Measurements from ENCODE around the gene TIPIN. TPM values are rescaled to one million over a fixed set of nuclear protein-coding genes. Genes with fewer than 3 reads are reported as not detected.

TIPIN gene
- total and polyA plus RNA-seq, 4 experiments from 2014 or later, result 5.0 to 9.0 (median 6.4) TPM

DNA sequence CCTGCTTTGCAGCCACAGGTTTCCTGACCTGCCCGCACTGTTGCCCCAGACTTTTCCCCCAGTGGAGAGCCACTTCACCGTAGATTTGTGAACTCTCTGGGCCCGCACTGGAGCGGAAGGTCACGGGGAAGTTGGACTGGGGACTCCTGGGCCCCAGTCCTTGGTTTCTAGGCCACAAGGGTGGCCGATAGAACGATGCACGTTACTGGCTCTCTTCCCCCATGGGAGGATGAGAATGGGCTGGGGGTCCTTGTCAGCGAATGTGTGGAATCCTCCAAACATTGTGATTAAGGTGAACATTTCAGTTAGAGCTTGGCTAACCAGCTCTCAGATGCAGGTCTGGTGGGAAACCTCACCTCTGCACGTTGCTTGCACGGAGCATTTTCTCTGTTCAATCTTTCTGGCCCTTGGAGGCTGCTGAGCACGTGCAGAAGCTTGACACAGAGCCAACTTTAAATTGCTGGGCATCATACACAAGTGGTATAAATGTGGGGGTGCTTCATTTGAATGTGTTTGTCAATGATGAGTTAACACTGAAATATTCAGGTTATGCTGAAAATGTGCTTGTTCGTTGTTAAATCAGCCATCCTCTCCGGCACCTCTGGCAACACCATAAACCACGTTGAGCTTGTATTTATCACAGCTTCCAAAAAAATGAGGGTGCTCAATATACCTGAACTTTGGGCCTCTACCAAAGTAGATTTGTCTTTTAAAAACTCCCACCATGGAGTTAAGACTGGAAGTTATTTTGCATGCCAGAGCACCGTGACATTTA, 62.1 kb downstream of the TIPIN start:
- Histone ChIP-seq H3K4me3 (ENCODE audit: low read length in 2 of 2) (peak overlapping the region; percentile 57 to 91), H3K27ac (ENCODE audit: low read depth, low read length) (peak overlapping the region; percentile 91), H3K9me3 (ENCODE audit: control insufficient read depth in 1 of 2, low read length in 2 of 2) (no peaks in the 10 kb centered on the region), H3K27me3 (ENCODE audit: insufficient read depth, low read length) (no peaks in the 10 kb centered on the region), H3K4me1 (ENCODE audit: insufficient read depth, low read length) (peaks cover 50% of the 10 kb centered on the region), H3K36me3 (ENCODE audit: insufficient read depth, low read length) (peaks cover 4% of the 10 kb centered on the region)
- peak overlapping the region; percentile 85 to 93 (median 90) for H3K4me3 Mint-ChIP-seq
- H3K27me3 Mint-ChIP-seq, result no peaks in the 10 kb centered on the region
- no peak for DNase-seq
- peaks cover 8 to 17% of the 10 kb centered on the region in 2 donors for H3K36me3 Mint-ChIP-seq
- peak overlapping the region; percentile 93 to 96 (median 95) for H3K27ac Mint-ChIP-seq
- intact Hi-C loops (cut with micrococcal nuclease), result loop anchor here (2.0 to 10.0 kb wide), 3 partner anchors 93 to 430 kb away; partner anchors contain the start of genes MAP2K1, RAB11A, RPL4 and ZWILCH
- ChIA-PET POLR2A (ENCODE audit: partially characterized antibody) (interaction anchor here (0.7 to 4.0 kb wide), 14 partner anchors 8 to 778 kb away, joined by 3 to 30 read pairs (median 4); partner anchors contain the start of genes INTS14, MAP2K1, RAB11A and RPL4), CTCF (ENCODE audit: partially characterized antibody) (interaction anchor here (1.3 to 1.9 kb wide), 5 partner anchors 9 to 698 kb away, joined by 3 to 9 read pairs (median 5); partner anchors contain the start of gene RPL4)
- peaks cover 29 to 50% (median 42%) of the 10 kb centered on the region in 4 donors for H3K4me1 Mint-ChIP-seq
- no peaks in the 10 kb centered on the region for H3K9me3 Mint-ChIP-seq

DNA sequence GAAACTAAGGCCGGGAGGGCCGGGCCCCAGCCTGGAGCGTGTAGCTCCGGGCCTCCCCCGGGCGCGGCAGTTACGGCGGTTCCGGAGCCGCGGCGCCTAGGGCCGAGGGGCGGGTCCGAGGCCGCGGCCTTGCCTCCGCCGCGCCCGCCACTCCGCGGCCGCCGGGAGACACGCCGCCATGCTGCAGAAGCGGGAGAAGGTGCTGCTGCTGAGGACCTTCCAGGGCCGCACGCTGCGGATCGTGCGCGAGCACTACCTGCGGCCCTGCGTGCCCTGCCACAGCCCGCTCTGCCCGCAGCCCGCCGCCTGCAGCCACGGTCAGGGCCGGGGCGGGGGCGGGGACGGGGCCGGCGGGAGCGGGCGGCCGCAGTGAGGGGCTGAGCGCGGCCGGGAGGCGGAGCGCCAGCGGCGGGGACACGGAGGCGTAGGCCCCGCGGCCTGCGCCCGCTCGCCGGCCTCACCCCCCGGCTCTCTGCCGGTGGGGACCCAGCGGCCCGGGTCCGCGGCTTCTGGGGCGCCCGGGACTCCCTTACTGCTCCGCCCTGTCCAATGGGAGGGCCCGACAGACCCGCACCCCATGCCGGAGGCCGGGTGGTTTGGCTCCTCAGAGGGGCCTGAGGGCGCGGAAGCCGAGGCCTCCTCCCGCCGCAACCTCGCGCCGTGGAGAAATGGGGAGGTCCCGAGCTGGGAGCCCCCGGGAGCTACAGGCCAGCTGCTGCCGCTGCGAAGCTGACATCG, 62.9 kb downstream of the TIPIN start, which contains the start of gene DIS3L:
Gene DIS3L, plus strand, starts transcription at position 150 of the 738 bp plus-strand sequence. Its CDS starts 29 bp downstream, at position 179.
- H3K4me3 ChIP-seq (ENCODE audit: low read length in 2 of 2), result peak within 1 kb of the TSS; percentile 57 to 91
- CTCF ChIA-PET (ENCODE audit: partially characterized antibody), result interaction anchor here (1.3 to 1.9 kb wide), 4 partner anchors 8 to 697 kb away, joined by 3 to 9 read pairs (median 6); partner anchors contain the start of gene RPL4
- peaks cover 50% of the 10 kb centered on the region for H3K4me1 ChIP-seq (ENCODE audit: insufficient read depth, low read length)
- Mint-ChIP-seq H3K27ac (peak within 1 kb of the TSS; percentile 93 to 96 (median 95)), H3K27me3 (no peaks in the 10 kb centered on the region), H3K9me3 (no peaks in the 10 kb centered on the region), H3K4me1 (peaks cover 26 to 50% (median 41%) of the 10 kb centered on the region in 4 donors), H3K4me3 (peak within 1 kb of the TSS; percentile 85 to 93 (median 90)), H3K36me3 (peaks cover 5 to 14% of the 10 kb centered on the region in 2 donors)
- H3K9me3 ChIP-seq (ENCODE audit: control insufficient read depth in 1 of 2, low read length in 2 of 2), result no peaks in the 10 kb centered on the region
- H3K36me3 ChIP-seq (ENCODE audit: insufficient read depth, low read length), result peaks cover 4% of the 10 kb centered on the region
- POLR2A ChIA-PET (ENCODE audit: partially characterized antibody), result interaction anchor here (0.6 to 4.0 kb wide), 17 partner anchors 9 to 777 kb away, joined by 3 to 30 read pairs (median 3); partner anchors contain the start of genes INTS14, MAP2K1, MEGF11 and RAB11A
- peak; percentile 65 to 78 (median 72) for DNase-seq
- H3K27ac ChIP-seq (ENCODE audit: low read depth, low read length), result peak within 1 kb of the TSS; percentile 91
- no peaks in the 10 kb centered on the region for H3K27me3 ChIP-seq (ENCODE audit: insufficient read depth, low read length)
- intact Hi-C loops (cut with micrococcal nuclease), result loop anchor here (1.0 to 10.0 kb wide), 5 partner anchors 63 to 429 kb away; partner anchors contain the start of genes MAP2K1, RAB11A, RPL4 and SNAPC5

DNA sequence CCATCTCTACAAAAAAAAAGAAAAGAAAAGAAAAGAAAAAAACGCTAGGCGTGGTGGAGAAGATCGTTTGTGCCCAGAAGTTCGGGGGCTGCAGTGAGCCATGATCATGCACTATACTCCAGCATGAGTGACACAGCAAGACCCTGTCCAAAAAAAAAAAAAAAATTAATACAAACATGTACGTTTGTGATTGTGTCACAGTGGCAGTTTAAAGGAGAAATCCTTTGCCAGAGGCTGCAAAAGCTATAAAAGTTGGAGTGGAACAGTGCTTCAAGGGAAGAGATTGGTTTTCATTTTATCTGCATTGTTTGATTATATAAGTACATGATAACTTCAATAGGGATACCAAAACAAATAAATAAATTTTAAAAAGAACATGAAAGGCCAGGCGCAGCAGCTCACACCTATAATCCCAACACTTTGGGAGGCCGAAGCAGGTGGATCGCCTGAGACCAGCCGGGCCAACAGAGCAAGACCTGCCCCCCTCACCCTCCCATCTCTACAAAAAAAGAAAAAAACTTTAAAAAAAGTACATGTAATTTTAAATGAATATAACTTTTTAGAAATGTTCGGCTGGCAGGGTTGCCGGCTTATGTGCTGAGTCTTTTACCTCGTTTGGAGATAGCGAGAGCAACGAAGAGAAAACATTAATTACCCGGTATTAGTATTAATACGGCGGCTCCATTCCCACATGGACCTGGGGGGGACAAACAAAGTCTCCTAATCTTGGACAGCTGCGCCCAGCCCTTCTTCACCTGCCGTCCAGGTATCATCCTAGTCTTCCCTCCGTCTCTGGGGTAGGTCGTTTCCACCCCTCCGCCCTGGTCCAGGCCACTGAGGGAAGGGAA, 63.7 kb downstream of the TIPIN start:
- peak overlapping the region; percentile 39 to 57 for H3K4me3 ChIP-seq (ENCODE audit: low read length in 2 of 2)
- intact Hi-C loops (cut with micrococcal nuclease), result loop anchor here (1.0 to 10.0 kb wide), 4 partner anchors 64 to 428 kb away; partner anchors contain the start of genes MAP2K1, RAB11A, SNAPC5 and TIPIN
- H3K9me3 ChIP-seq (ENCODE audit: control insufficient read depth in 1 of 2, low read length in 2 of 2), result no peaks in the 10 kb centered on the region
- H3K4me3 Mint-ChIP-seq, result peak overlapping the region; percentile 81 to 87 (median 86)
- H3K27me3 ChIP-seq (ENCODE audit: insufficient read depth, low read length), result no peaks in the 10 kb centered on the region
- H3K27ac ChIP-seq (ENCODE audit: low read depth, low read length), result peak overlapping the region; percentile 91
- H3K9me3 Mint-ChIP-seq, result no peaks in the 10 kb centered on the region
- H3K27me3 Mint-ChIP-seq, result no peaks in the 10 kb centered on the region
- peak in 1 of 5 donors; percentile 2 for DNase-seq
- peak overlapping the region; percentile 92 to 96 (median 93) for H3K27ac Mint-ChIP-seq
- peaks cover 50% of the 10 kb centered on the region for H3K4me1 ChIP-seq (ENCODE audit: insufficient read depth, low read length)
- H3K36me3 Mint-ChIP-seq, result peaks cover 3 to 8% of the 10 kb centered on the region in 2 donors
- peaks cover 3% of the 10 kb centered on the region for H3K36me3 ChIP-seq (ENCODE audit: insufficient read depth, low read length)
- H3K4me1 Mint-ChIP-seq, result peaks cover 25 to 49% (median 41%) of the 10 kb centered on the region in 4 donors
- ChIA-PET POLR2A (ENCODE audit: partially characterized antibody) (interaction anchor here (0.6 to 4.0 kb wide), 11 partner anchors 9 to 776 kb away, joined by 3 to 30 read pairs (median 4); partner anchors contain the start of genes INTS14, MAP2K1, MEGF11 and RAB11A), CTCF (ENCODE audit: partially characterized antibody) (interaction anchor here (0.7 to 1.9 kb wide), 3 partner anchors 8 to 205 kb away, joined by 3 to 9 read pairs (median 3); partner anchors contain the start of gene SNAPC5)

DNA sequence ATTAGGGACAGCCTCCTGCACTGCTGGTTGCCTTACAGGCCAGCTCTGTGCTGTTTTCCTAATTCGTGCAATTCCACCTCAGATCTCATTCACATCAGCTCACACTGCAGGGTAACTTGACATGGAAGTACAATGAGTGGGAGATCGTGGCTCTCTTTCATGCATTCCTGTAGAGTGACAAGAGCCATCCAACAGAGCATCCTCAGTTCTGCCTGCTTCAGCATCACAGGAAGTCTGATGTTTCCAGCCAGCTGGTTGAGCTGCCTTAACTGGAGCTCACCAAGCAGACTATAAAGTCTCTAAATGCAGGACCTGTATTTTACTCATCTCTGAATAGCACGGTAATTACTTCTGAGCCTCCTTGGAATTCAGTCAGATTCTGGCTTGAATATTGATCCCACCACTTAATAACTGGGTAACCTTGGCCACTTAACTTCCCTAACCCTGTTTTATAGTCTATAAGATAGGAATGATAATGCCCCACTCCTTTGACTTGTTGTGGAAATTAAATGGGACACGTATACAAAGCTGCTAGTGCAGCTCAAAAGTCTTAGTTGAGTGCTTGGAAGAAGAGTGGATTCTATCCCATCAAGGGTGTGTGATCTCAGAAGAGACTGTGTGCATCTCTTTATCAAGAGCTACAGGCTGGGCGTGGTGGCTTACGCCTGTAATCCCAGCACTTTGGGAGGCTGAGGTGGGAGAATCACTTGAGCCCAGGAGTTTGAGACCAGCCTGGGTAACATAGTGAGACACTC, 64.5 kb downstream of the TIPIN start:
- POLR2A ChIA-PET (ENCODE audit: partially characterized antibody), result interaction anchor here (1.0 to 4.0 kb wide), 8 partner anchors 10 to 423 kb away, joined by 3 to 30 read pairs (median 4); partner anchors contain the start of genes MAP2K1, RAB11A, SNAPC5 and ZWILCH
- H3K4me1 ChIP-seq (ENCODE audit: insufficient read depth, low read length), result peaks cover 50% of the 10 kb centered on the region
- peak overlapping the region; percentile 81 to 87 (median 86) for H3K4me3 Mint-ChIP-seq

GRCh38 chr15:66290518-66290917, 66.0 kb downstream of the TIPIN start:
- intact Hi-C loops (cut with micrococcal nuclease), result loop anchor here (5.0 to 10.0 kb wide), 2 partner anchors 97 to 426 kb away; partner anchors contain the start of genes MAP2K1 and RAB11A
- H3K4me3 Mint-ChIP-seq, result peak overlapping the region in 4 of 8 donors; percentile 1 to 12 (median 4)
- Histone ChIP-seq H3K27me3 (ENCODE audit: insufficient read depth, low read length) (no peaks in the 10 kb centered on the region), H3K4me1 (ENCODE audit: insufficient read depth, low read length) (peaks cover 42% of the 10 kb centered on the region), H3K9me3 (ENCODE audit: control insufficient read depth in 1 of 2, low read length in 2 of 2) (no peaks in the 10 kb centered on the region), H3K36me3 (ENCODE audit: insufficient read depth, low read length) (no peaks in the 10 kb centered on the region), H3K27ac (ENCODE audit: low read depth, low read length) (no peak overlapping the region), H3K4me3 (ENCODE audit: low read length in 2 of 2) (no peak overlapping the region)
- no peaks in the 10 kb centered on the region for H3K27me3 Mint-ChIP-seq
- no peaks in the 10 kb centered on the region for H3K9me3 Mint-ChIP-seq
- peaks cover 27 to 43% (median 37%) of the 10 kb centered on the region in 4 donors for H3K4me1 Mint-ChIP-seq
- CTCF ChIA-PET (ENCODE audit: partially characterized antibody), result no interaction called here
- H3K36me3 Mint-ChIP-seq, result no peaks in the 10 kb centered on the region
- POLR2A ChIA-PET (ENCODE audit: partially characterized antibody), result no interaction called here
- DNase-seq, result no peak
- H3K27ac Mint-ChIP-seq, result peak overlapping the region in 6 of 7 donors; percentile 18 to 68 (median 46)

More for the DNA sequence above, 64.5 kb downstream of the TIPIN start:
- no peak overlapping the region for H3K4me3 ChIP-seq (ENCODE audit: low read length in 2 of 2)
- peaks cover 27 to 50% (median 43%) of the 10 kb centered on the region in 4 donors for H3K4me1 Mint-ChIP-seq
- intact Hi-C loops (cut with micrococcal nuclease), result loop anchor here (2.0 to 10.0 kb wide), 3 partner anchors 65 to 427 kb away; partner anchors contain the start of genes MAP2K1, RAB11A and TIPIN
- H3K9me3 ChIP-seq (ENCODE audit: control insufficient read depth in 1 of 2, low read length in 2 of 2), result no peaks in the 10 kb centered on the region
- CTCF ChIA-PET (ENCODE audit: partially characterized antibody), result interaction anchor here (0.6 to 1.0 kb wide), 4 partner anchors 50 to 656 kb away, joined by 3 read pairs; partner anchors contain the start of gene SNAPC5
- H3K9me3 Mint-ChIP-seq, result no peaks in the 10 kb centered on the region
- no peaks in the 10 kb centered on the region for H3K27me3 Mint-ChIP-seq
- H3K27me3 ChIP-seq (ENCODE audit: insufficient read depth, low read length), result no peaks in the 10 kb centered on the region
- H3K36me3 Mint-ChIP-seq, result peaks cover 0 to 5% of the 10 kb centered on the region in 2 donors
- DNase-seq, result no peak
- H3K27ac ChIP-seq (ENCODE audit: low read depth, low read length), result peak overlapping the region; percentile 91
- H3K36me3 ChIP-seq (ENCODE audit: insufficient read depth, low read length), result no peaks in the 10 kb centered on the region
- H3K27ac Mint-ChIP-seq, result peak overlapping the region; percentile 90 to 96 (median 93)

Measured in CD4-positive, alpha-beta memory T cell (primary cell).